HepG2 (cell line): Measurements from ENCODE around the gene UST. TPM values are rescaled to one million over a fixed set of nuclear protein-coding genes. Genes with fewer than 3 reads are reported as not detected.

Source experiments
- ATAC-seq: fragments of 200-7000 bp; cut with Tn5 transposase; 3 replicates; pipeline ENCODE4 v1.9.1; 2020; ENCODE audit warnings: mild to moderate bottlenecking, moderate library complexity
- BruUV-seq: library from RNA; stranded (reverse); fragments of 400-500 nt; replicated peaks from 2 replicates; lab custom pipeline; 2021; lab: Mats Ljungman, UMichigan
- CTCF ChIA-PET: fragments of 300-600 bp; formaldehyde crosslinking; extraction: SDS; loops from one replicate; lab custom pipeline; 2021; ENCODE audit warnings: low total read pairs, inconsistent platforms, low intra/inter-chr PET ratio; lab: Yijun Ruan, JAX
- POLR2A ChIA-PET: fragments of 350-600 bp; sonication (Branson Sonifier 250); formaldehyde crosslinking; loops from one replicate; lab custom pipeline; 2020; ENCODE audit warnings: antibody characterized with exemption, inconsistent platforms; lab: Yijun Ruan, JAX
- DNase-seq: peaks from one replicate; pipeline ENCODE4 v3.0.0-alpha.2; 2015; ENCODE audit warnings: low spot score
- FAIRE-seq: peaks from 3 replicates; lab custom pipeline; 2011; peaks lifted over from hg19 to GRCh38; lab: Jason Lieb, UNC
- H2AFZ ChIP-seq: one replicate; pipeline ENCODE4 v1.6.1; 2011; ENCODE audit warnings: low read length, inconsistent platforms
- H3K27ac ChIP-seq: fragments of 300-600 bp; 3 replicates; pipeline ENCODE4 v1.8.0; 2011; ENCODE audit warnings: mixed run types, mild to moderate bottlenecking, mixed read lengths, low read length, inconsistent platforms; ENCODE audit not compliant: insufficient read depth; ENCODE audit errors: extremely low read length
- H3K27me3 ChIP-seq, 2 experiments: fragments of 200-600 bp in 1 of 2; 2 replicates in 1 of 2; 3 replicates in 1 of 2; pipeline versions ENCODE4 v1.6.0 to v1.8.0; 2011; ENCODE audit warnings: low read length in 2 of 2, mild to moderate bottlenecking in 2 of 2, moderate library complexity in 2 of 2, inconsistent platforms in 1 of 2; ENCODE audit not compliant: insufficient read depth in 2 of 2, control insufficient read depth in 1 of 2
- H3K36me3 ChIP-seq, 2 experiments: fragments of 200-600 bp in 1 of 2; replicated peaks in 1 of 2; 2 replicates in 1 of 2; 3 replicates in 1 of 2; pipeline versions ENCODE4 v1.5.1 to v1.8.0; 2011; ENCODE audit warnings: low read length in 2 of 2, inconsistent platforms in 1 of 2; ENCODE audit not compliant: insufficient read depth in 2 of 2, control insufficient read depth in 1 of 2
- H3K4me1 ChIP-seq: 2 replicates; pipeline ENCODE4 v1.5.1; 2012; ENCODE audit warnings: low read length, inconsistent platforms; ENCODE audit not compliant: insufficient read depth
- H3K4me2 ChIP-seq: 2 replicates; pipeline ENCODE4 v1.6.0; 2011; ENCODE audit warnings: low read depth, low read length, inconsistent platforms
- H3K4me3 ChIP-seq, 3 experiments: fragments of 200-600 bp in 1 of 3; sonication (generic), shearing (Covaris generic) in 1 of 3; replicated peaks in 1 of 3; 2 replicates each; pipeline ENCODE4 v1.5.1; 2011 to 2016; ENCODE audit warnings: low read length in 3 of 3, inconsistent platforms in 2 of 3, low read depth in 2 of 3, mild to moderate bottlenecking in 2 of 3, control low read depth in 1 of 3, mixed read lengths in 1 of 3; ENCODE audit not compliant: insufficient read depth in 1 of 3
- H3K79me2 ChIP-seq: one replicate; pipeline ENCODE4 v1.6.1; 2011; ENCODE audit warnings: low read length, inconsistent platforms; ENCODE audit not compliant: insufficient read depth
- H3K9ac ChIP-seq: 2 replicates; pipeline ENCODE4 v1.6.0; 2011; ENCODE audit warnings: mild to moderate bottlenecking, low read depth, low read length, inconsistent platforms; ENCODE audit not compliant: insufficient read depth
- H3K9me3 ChIP-seq: 2 replicates; pipeline ENCODE4 v1.5.1; 2012; ENCODE audit warnings: mild to moderate bottlenecking, low read length
- H4K20me1 ChIP-seq: 2 replicates; pipeline ENCODE4 v1.6.0; 2011; ENCODE audit warnings: inconsistent platforms, mild to moderate bottlenecking, low read length, moderate library complexity; ENCODE audit not compliant: insufficient read depth
- DDIT3 ChIP-seq: sonication (generic); formaldehyde crosslinking; IDR thresholded peaks from 2 replicates; pipeline ENCODE4 v1.4.0; 2020; ENCODE audit warnings: mild to moderate bottlenecking, missing genetic modification reagents
- FIP1L1 ChIP-seq: fragments of 200-400 bp; formaldehyde crosslinking; IDR thresholded peaks from 2 replicates; pipeline ENCODE4 v1.6.1; 2018; ENCODE audit warnings: low read depth, mild to moderate bottlenecking, low read length, moderate library complexity, borderline replicate concordance; ENCODE audit not compliant: insufficient read depth
- HMG20B ChIP-seq: conservative IDR thresholded peaks from 2 replicates; pipeline ENCODE4 v1.6.1; 2016; ENCODE audit warnings: missing genetic modification reagents, missing compliant biosample characterization
- HNRNPLL ChIP-seq: fragments of 200-400 bp; formaldehyde crosslinking; IDR thresholded peaks from 2 replicates; pipeline ENCODE4 v1.6.1; 2017; ENCODE audit warnings: mild to moderate bottlenecking, low read depth, low read length; ENCODE audit not compliant: poor library complexity, severe bottlenecking
- KLF16 ChIP-seq, 2 experiments: sonication (generic) in 1 of 2; formaldehyde crosslinking in 1 of 2; IDR thresholded peaks; 2 replicates each; pipeline versions ENCODE4 v1.6.1 to v1.8.0; 2016 to 2023; ENCODE audit warnings: missing genetic modification reagents in 2 of 2, missing compliant biosample characterization in 1 of 2
- PCBP2 ChIP-seq: fragments of 200-400 bp; formaldehyde crosslinking; optimal IDR thresholded peaks from 2 replicates; pipeline ENCODE3; 2018; ENCODE audit warnings: low read length, low read depth; ENCODE audit not compliant: poor library complexity, severe bottlenecking
- TBL1XR1 ChIP-seq: fragments of 150-350 bp; IDR thresholded peaks from 2 replicates; pipeline ENCODE4 v1.6.1; 2014; ENCODE audit warnings: borderline replicate concordance, low read length; ENCODE audit not compliant: partially characterized antibody
- ZKSCAN5 ChIP-seq: sonication (generic); formaldehyde crosslinking; IDR thresholded peaks from 2 replicates; pipeline ENCODE4 v1.5.1; 2020; ENCODE audit warnings: mild to moderate bottlenecking, missing genetic modification reagents
- ZNF451 ChIP-seq: sonication (generic); formaldehyde crosslinking; IDR thresholded peaks from 2 replicates; pipeline ENCODE4 v1.5.0; 2020; ENCODE audit warnings: mild to moderate bottlenecking, missing genetic modification reagents
- ZNF547 ChIP-seq: sonication (generic); formaldehyde crosslinking; IDR thresholded peaks from 2 replicates; pipeline ENCODE4 v1.5.1; 2020; ENCODE audit warnings: mild to moderate bottlenecking, missing genetic modification reagents
- ZNF563 ChIP-seq: sonication (generic); formaldehyde crosslinking; IDR thresholded peaks from 2 replicates; pipeline ENCODE4 v1.8.0; 2022; ENCODE audit warnings: mild to moderate bottlenecking, moderate library complexity, missing genetic modification reagents
- ZNF879 ChIP-seq: sonication (generic); formaldehyde crosslinking; IDR thresholded peaks from 2 replicates; pipeline ENCODE4 v1.8.1; 2023; ENCODE audit warnings: missing genetic modification reagents
- WGBS: methylation state at CpG from one replicate; pipeline ENCODE4 v1.1.6; 2017; ENCODE audit warnings: low lambda C conversion rate; 5-methylcytosine and 5-hydroxymethylcytosine counted together
- in situ Hi-C: cut with HindIII; loops from 2 replicates; pipeline ENCODE4 v1.10.0; 2017; ENCODE audit warnings: low pct_unique_long_range_greater_than_20kb; ENCODE audit not compliant: extremely low pct_ligation_motif_present
- intact Hi-C: fragments of 100-400 bp; cut with micrococcal nuclease; formaldehyde crosslinking; loops from one replicate; pipeline ENCODE4 v1.10.0; 2022; ENCODE audit not compliant: unreplicated experiment
- polyA plus RNA-seq, 8 experiments: library from polyadenylated mRNA; depleted of rRNA in 3 of 8; stranded (reverse) in 7 of 8; unstranded in 1 of 8; fragments of >200 nt; fragmentation: Illumina TruSeq in 4 of 8; extraction: Trizol in 4 of 8; gene quantifications; 2 replicates each; pipeline versions ENCODE4 v1.2.1 to v1.2.3, GENCODE V29; 2011 to 2016; ENCODE audit warnings: low read depth in 4 of 8, missing spikeins in 1 of 8, mixed read lengths in 1 of 8; ENCODE audit not compliant: insufficient read depth in 1 of 8
- total RNA-seq, 5 experiments: library from RNA; depleted of rRNA; stranded (reverse); fragments of >200 nt; fragmentation: Illumina TruSeq; extraction: Trizol; gene quantifications; 2 replicates each; pipeline ENCODE4 v1.2.3, GENCODE V29; 2016; ENCODE audit warnings: low read depth in 1 of 5

The UST gene
- total and polyA plus RNA-seq, 2 of the 13 experiments (the other 11 are each of a cell fraction or from before 2014, with no cell fraction given): 0.27 TPM; not detected in 1

DNA sequence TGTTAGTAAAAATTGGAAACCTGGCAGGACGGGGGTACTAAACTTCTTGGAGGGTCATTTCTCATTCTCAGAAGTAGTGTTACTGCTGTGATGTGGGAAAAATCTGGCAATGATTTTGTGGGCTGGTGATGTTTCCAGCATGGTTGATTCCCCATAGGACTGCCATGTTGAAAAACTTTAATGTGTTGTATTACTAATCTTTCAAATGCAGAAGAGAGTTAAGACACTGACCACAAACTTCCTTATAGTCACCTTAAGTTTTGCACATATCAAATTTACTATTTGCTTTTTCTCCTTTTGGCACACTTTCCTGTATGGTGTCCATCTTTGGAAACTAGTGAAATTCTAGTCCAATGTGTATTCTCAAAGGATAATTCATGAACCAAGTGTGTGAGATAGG lies 334.5 kb downstream of the UST start:
- no peak for ATAC-seq
- no peak for TF ChIP-seq ZNF547
- no peak for TF ChIP-seq ZNF879
- TF ChIP-seq TBL1XR1: no peak
- TF ChIP-seq HNRNPLL: no peak
- no peak for TF ChIP-seq ZNF451 (CRISPR knock-in tag)
- TF ChIP-seq ZKSCAN5 (CRISPR knock-in tag): no peak
- no peak for TF ChIP-seq PCBP2
- TF ChIP-seq KLF16 (CRISPR knock-in tag; IDR thresholded peaks at IDR 0.05): no peak
- no peak for TF ChIP-seq FIP1L1
- no peak for TF ChIP-seq HMG20B (CRISPR knock-in tag)
- no peak for TF ChIP-seq ZNF563
- no peak for TF ChIP-seq DDIT3 (CRISPR knock-in tag)
- H3K4me1 ChIP-seq: peaks cover 31% of the 10 kb centered on the region
- H3K4me2 ChIP-seq: no peak overlapping the region
- intact Hi-C loops (loop anchor here (5.0 kb wide), 1 partner anchor 236 kb away; the partner anchor contains the start of gene TAB2), in situ Hi-C loops (loop anchor here (5.0 kb wide), 2 partner anchors 49 to 346 kb away; no protein-coding TSS in a partner anchor)
- H3K27me3 ChIP-seq: peaks cover 0 to 1% of the 10 kb centered on the region in 2 experiments; a peak in 1 of 5 replicates
- H2AFZ ChIP-seq: no peak overlapping the region
- H3K9me3 ChIP-seq: no peaks in the 10 kb centered on the region
- ChIA-PET POLR2A (no interaction called here), CTCF (interaction anchor here (2.2 kb wide), 1 partner anchor 351 kb away, joined by 36 read pairs; no protein-coding TSS in a partner anchor)
- no peak overlapping the region for H3K9ac ChIP-seq
- no peak overlapping the region for H3K4me3 ChIP-seq
- no peak for DNase-seq
- no peak overlapping the region for H3K27ac ChIP-seq
- H4K20me1 ChIP-seq: no peaks in the 10 kb centered on the region
- no peaks in the 10 kb centered on the region for H3K79me2 ChIP-seq
- WGBS: 97% methylated on average over 1 of the region's 1 CpG
- BruUV-seq: no TSS peak
- FAIRE-seq: no peak
- H3K36me3 ChIP-seq: no peaks in the 10 kb centered on the region
